Prostate gland (tissue), 2 donors: ENCODE measurements around the gene GAB2.

Source experiments
- POLR2A ChIP-seq: fragments of 450-650 bp; IDR thresholded peaks from one replicate; pipeline ENCODE4 v1.6.1; 2016; ENCODE audit warnings: antibody characterized with exemption, mild to moderate bottlenecking
- TF ChIP-seq, protein P1 (sequence below), 4 experiments: fragments of 200-600 bp in 2 of 4; fragments of 450-650 bp in 2 of 4; sonication (generic) in 2 of 4; IDR thresholded peaks; 1 replicate in 3 of 4; 2 replicates in 1 of 4; pipeline ENCODE4 v1.5.1; 2016 to 2019; ENCODE audit warnings: antibody characterized with exemption in 4 of 4, mild to moderate bottlenecking in 2 of 4, moderate library complexity in 2 of 4

DNA sequence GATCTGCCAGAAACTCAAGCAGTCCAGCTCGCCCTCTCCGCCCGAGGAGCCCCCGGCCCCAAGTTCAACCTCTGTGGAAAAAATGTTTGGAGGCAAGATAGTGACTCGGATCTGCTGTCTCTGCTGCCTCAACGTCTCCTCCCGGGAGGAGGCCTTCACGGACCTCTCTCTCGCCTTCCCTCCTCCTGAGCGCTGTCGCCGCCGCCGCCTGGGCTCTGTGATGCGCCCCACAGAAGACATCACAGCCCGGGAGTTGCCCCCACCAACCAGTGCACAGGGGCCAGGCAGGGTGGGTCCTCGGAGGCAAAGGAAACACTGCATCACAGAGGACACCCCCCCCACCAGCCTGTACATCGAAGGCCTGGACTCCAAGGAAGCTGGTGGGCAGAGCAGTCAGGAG, 208.1 kb downstream of the GAB2 start:
- TF ChIP-seq, protein P1, sequence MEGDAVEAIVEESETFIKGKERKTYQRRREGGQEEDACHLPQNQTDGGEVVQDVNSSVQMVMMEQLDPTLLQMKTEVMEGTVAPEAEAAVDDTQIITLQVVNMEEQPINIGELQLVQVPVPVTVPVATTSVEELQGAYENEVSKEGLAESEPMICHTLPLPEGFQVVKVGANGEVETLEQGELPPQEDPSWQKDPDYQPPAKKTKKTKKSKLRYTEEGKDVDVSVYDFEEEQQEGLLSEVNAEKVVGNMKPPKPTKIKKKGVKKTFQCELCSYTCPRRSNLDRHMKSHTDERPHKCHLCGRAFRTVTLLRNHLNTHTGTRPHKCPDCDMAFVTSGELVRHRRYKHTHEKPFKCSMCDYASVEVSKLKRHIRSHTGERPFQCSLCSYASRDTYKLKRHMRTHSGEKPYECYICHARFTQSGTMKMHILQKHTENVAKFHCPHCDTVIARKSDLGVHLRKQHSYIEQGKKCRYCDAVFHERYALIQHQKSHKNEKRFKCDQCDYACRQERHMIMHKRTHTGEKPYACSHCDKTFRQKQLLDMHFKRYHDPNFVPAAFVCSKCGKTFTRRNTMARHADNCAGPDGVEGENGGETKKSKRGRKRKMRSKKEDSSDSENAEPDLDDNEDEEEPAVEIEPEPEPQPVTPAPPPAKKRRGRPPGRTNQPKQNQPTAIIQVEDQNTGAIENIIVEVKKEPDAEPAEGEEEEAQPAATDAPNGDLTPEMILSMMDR (IDR thresholded peaks at IDR 0.05) = no peak
- no peak for TF ChIP-seq POLR2A
